Erythroblast (primary cell): Measurements from ENCODE around the gene GLP2R.

Experiments
- GATA1 ChIP-seq: IDR thresholded peaks from 2 replicates; pipeline ENCODE4 v1.6.1; 2011; ENCODE audit warnings: low read depth, mild to moderate bottlenecking, control low read depth, low read length, moderate library complexity
- POLR2A ChIP-seq: IDR thresholded peaks from 2 replicates; pipeline ENCODE4 v1.6.1; 2011; ENCODE audit warnings: mild to moderate bottlenecking, low read length

DNA sequence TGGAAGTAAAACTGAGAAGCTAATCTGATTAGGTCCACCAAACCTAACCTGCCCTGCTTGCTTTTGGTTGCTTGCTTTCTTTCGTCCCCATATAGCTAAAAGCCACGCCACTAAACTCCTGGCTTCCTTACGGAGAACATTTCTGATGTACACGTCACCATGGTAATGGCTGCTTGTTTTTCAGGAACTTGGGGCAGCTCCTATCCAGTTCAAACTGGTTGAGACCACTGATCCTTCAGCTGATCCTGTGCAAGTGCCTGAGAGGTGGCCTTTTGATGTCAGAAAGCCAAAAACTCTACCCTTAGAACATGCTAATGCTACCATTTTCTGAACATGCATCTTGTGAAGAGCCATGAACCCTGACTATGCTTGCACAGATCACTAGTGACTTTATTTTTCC is 20.0 kb upstream of the GLP2R start:
- TF ChIP-seq POLR2A (no peak), GATA1 (no peak)
